Aorta (tissue), 5 donors: ENCODE measurements around the gene LILRA1. TPM values are rescaled to one million over a fixed set of nuclear protein-coding genes. Genes with fewer than 3 reads are reported as not detected.
A peak's percentile ranks its signal among the peaks of the same experiment; 100 is the strongest.
"Not testable (repeated sequence)": the region's sequence is repeated elsewhere in the genome, so short reads cannot be mapped to it uniquely, and the experiment has no call there.

Source experiments
- ATAC-seq: fragments of 200-7000 bp; cut with Tn5 transposase; one replicate; pipeline ENCODE4 v1.9.1; 2022; ENCODE audit warnings: moderate library complexity; ENCODE audit not compliant: low FRiP score
- DNase-seq, 2 donors: peaks; one replicate each; pipeline ENCODE4 v3.0.0-alpha.2; 2020
- H3K27ac ChIP-seq, 2 donors: one replicate each; pipeline ENCODE4 v1.5.1; 2013; ENCODE audit warnings: low read length in 2 of 2, mild to moderate bottlenecking in 2 of 2, moderate library complexity in 2 of 2, control low read depth in 1 of 2, inconsistent platforms in 1 of 2, low read depth in 1 of 2
- H3K27me3 ChIP-seq, 2 donors: one replicate each; pipeline ENCODE4 v1.6.1; 2013; ENCODE audit warnings: control low read depth in 1 of 2, low read length in 1 of 2, mild to moderate bottlenecking in 1 of 2, moderate library complexity in 1 of 2; ENCODE audit not compliant: insufficient read depth in 2 of 2, control insufficient read depth in 1 of 2
- H3K36me3 ChIP-seq, 2 donors: one replicate each; pipeline ENCODE4 v1.6.1; 2013; ENCODE audit warnings: control low read depth in 1 of 2, low read length in 1 of 2, mild to moderate bottlenecking in 1 of 2; ENCODE audit not compliant: insufficient read depth in 2 of 2, control insufficient read depth in 1 of 2
- H3K4me1 ChIP-seq, 2 donors: one replicate each; pipeline ENCODE4 v1.6.1; 2013; ENCODE audit warnings: low read length in 2 of 2, control low read depth in 1 of 2, mild to moderate bottlenecking in 1 of 2, moderate library complexity in 1 of 2; ENCODE audit not compliant: insufficient read depth in 2 of 2, control insufficient read depth in 1 of 2
- H3K4me3 ChIP-seq, 2 donors: one replicate each; pipeline ENCODE4 v1.5.1; 2013; ENCODE audit warnings: low read length in 2 of 2, control low read depth in 1 of 2, mild to moderate bottlenecking in 1 of 2
- H3K9me3 ChIP-seq: one replicate; pipeline ENCODE4 v1.6.1; 2013; ENCODE audit warnings: mild to moderate bottlenecking, low read length; ENCODE audit not compliant: control insufficient read depth
- WGBS, 2 donors: extraction: QIAGEN DNeasy Blood & Tissue Kit; methylation state at CpG; one replicate each; pipeline ENCODE4 v1.1.7; 2013; 5-methylcytosine and 5-hydroxymethylcytosine counted together
- intact Hi-C, 2 donors: fragments of 100-400 bp; cut with DNase I; formaldehyde crosslinking; loops; one replicate each; pipeline versions ENCODE4 v1.14.2 to v1.15.0; 2022
- polyA plus RNA-seq, 2 donors: library from polyadenylated mRNA; stranded (reverse); fragments of 200-250 nt; gene quantifications; one replicate each; pipeline ENCODE4 v1.2.3, GENCODE V29; 2013
- total RNA-seq, 2 donors: library from RNA; stranded (reverse); fragmentation: NEBNext Ultra II Directional; extraction: Animal tissue kit (Norgen Biotek cat#: 25700); gene quantifications; one replicate each; pipeline ENCODE4 v1.2.1, GENCODE V29; 2021
- donor health status: healthy with polysubstance abuse.
- donor health status: Bipolar disorder and iron deficiency.
- donor health status: DM: no; HTN: no; CAD: no.
- donor health status: DM: no; HTN: no; CAD: no.
- donor health status: DM: yes; HTN: yes; CAD: no.

Gene LILRA1
- total and polyA plus RNA-seq, 4 donors, result 0.08 to 2.0 (median 1.1) TPM

- intact Hi-C loops, result loop anchor here in 1 of 2 donors (10.0 kb wide), 1 partner anchor 279 kb away; no protein-coding TSS in a partner anchor
- DNase-seq (no peak), ATAC-seq (peak; percentile 7)
- H3K4me1 ChIP-seq, result no peaks in the 10 kb centered on the region
- no peak overlapping the region for H3K27ac ChIP-seq
- H3K27me3 ChIP-seq, result no peaks in the 10 kb centered on the region
- 31 to 40% methylated on average over 4 of the region's 4 CpGs for WGBS, 2 donors
- no peak overlapping the region for H3K4me3 ChIP-seq
- no peaks in the 10 kb centered on the region for H3K36me3 ChIP-seq
- H3K9me3 ChIP-seq, result no peaks in the 10 kb centered on the region
Measured at GRCh38 chr19:54574051-54574450, 19.4 kb upstream of the LILRA1 start.

- H3K27me3 ChIP-seq, result no peaks in the 10 kb centered on the region
- WGBS, 2 donors, result 71 to 77% methylated on average over 12 of the region's 12 CpGs
- ATAC-seq (peak; percentile 25), DNase-seq (no peak)
- intact Hi-C loops, result loop anchor here in 1 of 2 donors (10.0 kb wide), 1 partner anchor 280 kb away; no protein-coding TSS in a partner anchor
- no peak overlapping the region for H3K4me3 ChIP-seq
- no peaks in the 10 kb centered on the region for H3K9me3 ChIP-seq
- no peak overlapping the region for H3K27ac ChIP-seq
- no peaks in the 10 kb centered on the region for H3K36me3 ChIP-seq
- H3K4me1 ChIP-seq, result no peaks in the 10 kb centered on the region
Measured at GRCh38 chr19:54574527-54575056, 18.8 kb upstream of the LILRA1 start.

DNA sequence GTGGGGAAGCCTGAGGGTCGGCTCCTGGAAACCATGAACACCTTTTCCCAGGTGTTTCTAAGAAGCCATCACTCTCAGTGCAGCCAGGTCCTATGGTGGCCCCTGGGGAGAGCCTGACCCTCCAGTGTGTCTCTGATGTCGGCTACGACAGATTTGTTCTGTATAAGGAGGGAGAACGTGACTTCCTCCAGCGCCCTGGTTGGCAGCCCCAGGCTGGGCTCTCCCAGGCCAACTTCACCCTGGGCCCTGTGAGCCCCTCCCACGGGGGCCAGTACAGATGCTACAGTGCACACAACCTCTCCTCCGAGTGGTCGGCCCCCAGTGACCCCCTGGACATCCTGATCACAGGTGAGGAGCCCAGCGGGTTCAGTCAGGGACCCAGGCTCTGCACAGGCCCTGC, 18.2 kb upstream of the LILRA1 start:
- not testable (repeated sequence) for ATAC-seq, H3K4me3 ChIP-seq, H3K9me3 ChIP-seq, H3K36me3 ChIP-seq, H3K27me3 ChIP-seq, H3K4me1 ChIP-seq, DNase-seq, H3K27ac ChIP-seq
- 75 to 89% methylated on average over 9 of the region's 9 CpGs for WGBS, 2 donors
- intact Hi-C loops, result loop anchor here in 1 of 2 donors (10.0 kb wide), 1 partner anchor 280 kb away; no protein-coding TSS in a partner anchor

DNA sequence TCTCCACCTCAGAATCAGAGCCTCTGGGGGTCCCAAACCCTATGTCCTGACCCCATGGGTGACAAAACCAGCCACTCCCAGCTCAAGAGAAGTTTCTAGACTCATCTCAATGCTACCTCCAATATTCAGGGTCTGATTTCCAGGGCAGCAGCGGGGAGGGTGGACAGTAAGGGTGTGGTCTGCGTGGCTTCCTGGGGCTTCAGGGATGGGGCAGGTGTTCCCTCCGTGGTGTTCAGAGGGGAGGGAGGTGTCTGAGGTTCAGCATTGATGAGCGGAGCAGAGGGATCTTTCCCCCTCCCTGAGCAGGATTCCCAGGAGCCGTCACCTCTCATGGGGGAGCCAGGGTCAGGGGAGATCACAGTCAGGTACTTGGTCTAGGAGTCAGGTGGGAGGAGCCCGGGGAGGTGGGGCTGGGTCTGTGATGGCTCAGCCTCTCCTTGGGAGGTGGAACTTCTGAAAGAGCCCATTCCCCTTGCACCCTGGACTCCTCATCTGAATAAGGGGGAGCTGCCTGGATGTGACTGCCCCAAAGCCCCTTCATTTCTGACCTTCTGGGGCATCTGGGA, 16.9 kb upstream of the LILRA1 start:
- no peak overlapping the region for H3K27ac ChIP-seq
- no peaks in the 10 kb centered on the region for H3K36me3 ChIP-seq
- ATAC-seq, result peak; percentile 67
- no peak overlapping the region for H3K4me3 ChIP-seq
- 68 to 75% methylated on average over 6 of the region's 6 CpGs for WGBS, 2 donors
- no peaks in the 10 kb centered on the region for H3K4me1 ChIP-seq
- no peaks in the 10 kb centered on the region for H3K27me3 ChIP-seq
- DNase-seq, result no peak
- no peaks in the 10 kb centered on the region for H3K9me3 ChIP-seq
- intact Hi-C loops, result loop anchor here in 1 of 2 donors (10.0 kb wide), 1 partner anchor 282 kb away; no protein-coding TSS in a partner anchor

DNA sequence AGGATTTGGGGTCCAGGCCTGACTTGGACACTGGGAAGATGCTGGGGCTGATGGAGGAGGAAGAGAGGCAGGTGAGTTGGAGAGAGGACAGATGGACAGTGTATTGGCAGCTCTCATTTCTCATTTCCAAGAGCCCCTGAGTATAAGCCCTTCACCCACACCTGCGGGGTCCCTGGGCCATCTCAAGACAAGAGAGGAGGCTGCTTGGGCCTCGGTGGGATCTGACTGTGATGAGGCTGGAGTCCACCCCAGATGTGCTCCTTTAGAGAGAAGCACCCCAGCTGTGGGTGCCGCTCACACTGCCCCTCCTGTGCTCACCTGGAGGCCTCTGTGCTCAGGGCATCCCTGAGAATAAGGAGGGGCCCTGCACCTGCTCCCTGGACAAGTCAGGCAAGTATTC, 16.1 kb upstream of the LILRA1 start:
- intact Hi-C loops, result loop anchor here in 1 of 2 donors (10.0 kb wide), 1 partner anchor 283 kb away; no protein-coding TSS in a partner anchor
- Histone ChIP-seq H3K27ac (no peak overlapping the region), H3K9me3 (no peaks in the 10 kb centered on the region), H3K27me3 (no peaks in the 10 kb centered on the region), H3K4me1 (no peaks in the 10 kb centered on the region), H3K4me3 (no peak overlapping the region), H3K36me3 (no peaks in the 10 kb centered on the region)
- DNase-seq (no peak), ATAC-seq (no peak)
- 73 to 82% methylated on average over 3 of the region's 3 CpGs for WGBS, 2 donors

GRCh38 chr19:54578268-54578667, 15.2 kb upstream of the LILRA1 start:
- DNase-seq, H3K36me3 ChIP-seq, H3K27me3 ChIP-seq, H3K4me3 ChIP-seq, H3K4me1 ChIP-seq, H3K27ac ChIP-seq, ATAC-seq, H3K9me3 ChIP-seq: not testable (repeated sequence)
- intact Hi-C loops, result loop anchor here in 1 of 2 donors (10.0 kb wide), 1 partner anchor 283 kb away; no protein-coding TSS in a partner anchor
- 84 to 85% methylated on average over 5 of the region's 5 CpGs for WGBS, 2 donors

- WGBS, 2 donors, result 67 to 73% methylated on average over 5 of the region's 5 CpGs
- Histone ChIP-seq H3K4me1 (no peaks in the 10 kb centered on the region), H3K4me3 (no peak overlapping the region), H3K27me3 (peaks cover 0 to 2% of the 10 kb centered on the region in 2 donors), H3K27ac (no peak overlapping the region), H3K36me3 (no peaks in the 10 kb centered on the region), H3K9me3 (peaks cover 5% of the 10 kb centered on the region)
- DNase-seq (no peak), ATAC-seq (no peak)
- intact Hi-C loops, result no loop called here
Measured at GRCh38 chr19:54586397-54586796, 7.0 kb upstream of the LILRA1 start.

DNA sequence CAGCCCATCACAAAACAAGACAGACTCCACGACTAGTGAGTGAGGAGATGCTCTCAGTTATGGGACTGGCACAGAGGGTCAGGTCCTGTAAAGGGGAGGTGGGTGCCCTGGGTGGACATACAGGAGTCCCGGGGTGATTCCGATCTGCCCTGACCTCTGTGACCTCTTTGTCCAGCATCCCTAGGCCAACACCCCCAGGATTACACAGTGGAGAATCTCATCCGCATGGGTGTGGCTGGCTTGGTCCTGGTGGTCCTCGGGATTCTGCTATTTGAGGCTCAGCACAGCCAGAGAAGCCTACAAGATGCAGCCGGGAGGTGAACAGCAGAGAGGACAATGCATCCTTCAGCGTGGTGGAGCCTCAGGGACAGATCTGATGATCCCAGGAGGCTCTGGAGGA, 6.4 kb upstream of the LILRA1 start:
- intact Hi-C loops, result no loop called here
- no peaks in the 10 kb centered on the region for H3K4me1 ChIP-seq
- peaks cover 0 to 2% of the 10 kb centered on the region in 2 donors for H3K27me3 ChIP-seq
- no peaks in the 10 kb centered on the region for H3K36me3 ChIP-seq
- no peak overlapping the region for H3K4me3 ChIP-seq
- H3K9me3 ChIP-seq, result peaks cover 5% of the 10 kb centered on the region
- WGBS, 2 donors, result 64 to 70% methylated on average over 7 of the region's 7 CpGs
- H3K27ac ChIP-seq, result no peak overlapping the region
- DNase-seq (no peak), ATAC-seq (no peak)
